Measurements from ENCODE around the gene IPO4. TPM values are rescaled to one million over a fixed set of nuclear protein-coding genes. Genes with fewer than 3 reads are reported as not detected.

Gene IPO4
- total and polyA plus RNA-seq, 2 of the 13 experiments (the other 11 are each of a cell fraction or from before 2014, with no cell fraction given), result 39.0 to 179 TPM

DNA sequence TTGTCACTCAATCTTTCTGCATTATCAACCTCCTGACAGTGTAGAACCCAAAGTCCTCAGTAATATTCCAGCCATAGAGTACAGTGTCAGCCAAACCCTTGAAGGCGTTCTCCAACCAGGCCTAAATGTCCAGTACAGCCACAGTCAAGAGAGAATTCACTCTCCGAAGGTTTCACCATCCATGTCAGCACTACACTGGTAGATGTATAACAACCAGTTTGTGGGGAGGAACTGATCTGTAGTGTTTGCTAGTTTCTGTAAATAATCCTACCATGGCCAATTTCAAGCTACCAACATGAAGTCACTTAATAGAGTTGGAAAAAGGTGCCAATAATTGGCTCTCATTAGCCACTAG lies 27.7 kb upstream of the IPO4 start (continued):
- TF ChIP-seq, protein P1, sequence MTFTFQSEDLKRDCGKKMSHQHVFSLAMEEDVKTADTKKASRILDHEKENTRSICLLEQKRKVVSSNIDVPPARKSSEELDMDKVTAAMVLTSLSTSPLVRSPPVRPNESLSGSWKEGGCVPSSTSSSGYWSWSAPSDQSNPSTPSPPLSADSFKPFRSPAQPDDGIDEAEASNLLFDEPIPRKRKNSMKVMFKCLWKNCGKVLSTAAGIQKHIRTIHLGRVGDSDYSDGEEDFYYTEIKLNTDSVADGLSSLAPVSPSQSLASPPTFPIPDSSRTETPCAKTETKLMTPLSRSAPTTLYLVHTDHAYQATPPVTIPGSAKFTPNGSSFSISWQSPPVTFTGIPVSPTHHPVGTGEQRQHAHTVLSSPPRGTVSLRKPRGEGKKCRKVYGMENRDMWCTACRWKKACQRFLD (CRISPR knock-in tag; IDR thresholded peaks at IDR 0.05; ENCODE audit: borderline replicate concordance), result no peak
- TF ChIP-seq ZNF841 (CRISPR knock-in tag; IDR thresholded peaks at IDR 0.05; ENCODE audit: borderline replicate concordance), result 0 out of 2 replicates have a peak, but pooled peaks have one; percentile 7
- TF ChIP-seq ONECUT2 (CRISPR knock-in tag; IDR thresholded peaks at IDR 0.05), result 0 out of 2 replicates have a peak, but pooled peaks have one; percentile 2

DNA sequence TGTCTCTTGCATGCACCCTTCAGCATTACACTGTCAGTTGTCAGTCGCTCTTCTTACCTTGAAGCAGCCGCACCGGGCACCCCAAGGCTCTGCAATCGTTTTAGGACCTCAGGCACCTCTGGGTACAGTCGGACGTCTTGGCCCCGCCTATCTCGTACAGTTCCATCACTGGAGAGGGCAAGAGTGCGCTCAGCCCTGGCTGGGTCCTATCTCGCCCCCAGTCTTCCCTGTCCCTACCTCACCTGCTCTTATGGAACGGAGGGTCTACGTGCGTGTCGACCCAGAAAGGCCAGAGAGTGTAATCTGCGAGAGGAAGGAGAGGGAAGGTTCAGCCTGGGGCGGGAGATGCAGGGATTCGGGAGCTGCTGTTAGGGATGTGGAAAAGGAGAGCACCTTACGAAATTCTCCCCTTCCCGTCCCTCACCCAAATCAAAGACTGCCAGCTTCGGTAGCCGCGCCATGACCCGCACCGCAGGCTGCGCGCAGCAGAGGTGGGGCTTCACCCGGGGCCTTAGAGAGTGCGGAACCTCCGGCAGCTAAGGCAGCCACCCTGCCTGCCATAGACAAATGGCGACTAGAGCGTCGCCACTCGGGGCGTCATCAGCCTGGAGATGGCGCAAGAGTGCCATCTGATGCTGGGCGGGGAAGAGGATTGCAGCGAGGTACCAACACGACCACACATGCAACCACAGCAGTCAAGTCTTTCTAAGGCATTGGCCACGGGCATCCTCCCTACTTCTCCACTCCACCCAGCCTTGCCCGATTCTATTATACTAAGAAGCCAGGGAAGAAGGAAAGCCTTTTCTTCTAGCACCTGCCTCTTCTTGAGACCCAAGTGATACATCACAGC lies 27.1 kb upstream of the IPO4 start, which contains the start of gene MDP1:
TSS of gene MDP1 (minus strand) at position 572 of the 850 bp plus-strand sequence. CDS start at position 461, 111 bp downstream.
- H3K4me3 ChIP-seq (replicated peaks in 1 of 3; ENCODE audit: insufficient read depth in 1 of 3, low read depth in 2 of 3, low read length in 3 of 3), result peak within 1 kb of the TSS; percentile 67 to 98 (median 81)
- ChIA-PET POLR2A (interaction anchor here (0.6 to 8.1 kb wide), 32 partner anchors 9 to 1121 kb away, joined by 3 to 230 read pairs (median 6); partner anchors contain the start of genes ACIN1, C14orf119, CIDEB and DCAF11), CTCF (ENCODE audit: low intra/inter-chr PET ratio, low total read pairs) (interaction anchor here (1.3 to 3.1 kb wide), 5 partner anchors 16 to 92 kb away, joined by 7 to 44 read pairs (median 10); partner anchors contain the start of genes CIDEB, GMPR2, NEDD8 and RABGGTA)
- no peaks in the 10 kb centered on the region for H3K9me3 ChIP-seq (ENCODE audit: low read length)
- intact Hi-C loops (cut with micrococcal nuclease; ENCODE audit: unreplicated experiment), result loop anchor here (1.0 to 2.0 kb wide), 4 partner anchors 17 to 82 kb away; partner anchors contain the start of genes GMPR2, NEDD8, RABGGTA and TINF2
- ATAC-seq (peak; percentile 81), FAIRE-seq (peak; percentile 82), DNase-seq (ENCODE audit: low spot score) (peak; percentile 95)
- H4K20me1 ChIP-seq (ENCODE audit: insufficient read depth, low read length), result no peaks in the 10 kb centered on the region
- H3K79me2 ChIP-seq (ENCODE audit: insufficient read depth, low read length), result peaks cover 17% of the 10 kb centered on the region
- 1% methylated on average over 40 of the region's 40 CpGs for WGBS (ENCODE audit: low lambda C conversion rate)
- peak within 1 kb of the TSS; percentile 81 for H3K9ac ChIP-seq (ENCODE audit: insufficient read depth, low read depth, low read length)
- no peaks in the 10 kb centered on the region; a peak in 1 of 5 replicates for H3K27me3 ChIP-seq (ENCODE audit: control insufficient read depth in 1 of 2, insufficient read depth in 2 of 2, low read length in 2 of 2)
- H3K27ac ChIP-seq (ENCODE audit: extremely low read length, insufficient read depth, low read length), result peak within 1 kb of the TSS; percentile 72
- H3K4me2 ChIP-seq (ENCODE audit: low read depth, low read length), result peak within 1 kb of the TSS; percentile 93
- in situ Hi-C loops (cut with HindIII; ENCODE audit: extremely low pct_ligation_motif_present, low pct_unique_long_range_greater_than_20kb), result no loop called here
- H3K4me1 ChIP-seq (ENCODE audit: insufficient read depth, low read length), result peaks cover 39% of the 10 kb centered on the region
- BruUV-seq (replicated peaks), result TSS peak; percentile 32
- peak within 1 kb of the TSS; percentile 55 for H2AFZ ChIP-seq (ENCODE audit: low read length)
- peaks cover 10 to 18% of the 10 kb centered on the region in 2 experiments; a peak in 4 of 5 replicates for H3K36me3 ChIP-seq (replicated peaks in 1 of 2; ENCODE audit: control insufficient read depth in 1 of 2, insufficient read depth in 2 of 2, low read length in 2 of 2)
- TF ChIP-seq, protein P2, sequence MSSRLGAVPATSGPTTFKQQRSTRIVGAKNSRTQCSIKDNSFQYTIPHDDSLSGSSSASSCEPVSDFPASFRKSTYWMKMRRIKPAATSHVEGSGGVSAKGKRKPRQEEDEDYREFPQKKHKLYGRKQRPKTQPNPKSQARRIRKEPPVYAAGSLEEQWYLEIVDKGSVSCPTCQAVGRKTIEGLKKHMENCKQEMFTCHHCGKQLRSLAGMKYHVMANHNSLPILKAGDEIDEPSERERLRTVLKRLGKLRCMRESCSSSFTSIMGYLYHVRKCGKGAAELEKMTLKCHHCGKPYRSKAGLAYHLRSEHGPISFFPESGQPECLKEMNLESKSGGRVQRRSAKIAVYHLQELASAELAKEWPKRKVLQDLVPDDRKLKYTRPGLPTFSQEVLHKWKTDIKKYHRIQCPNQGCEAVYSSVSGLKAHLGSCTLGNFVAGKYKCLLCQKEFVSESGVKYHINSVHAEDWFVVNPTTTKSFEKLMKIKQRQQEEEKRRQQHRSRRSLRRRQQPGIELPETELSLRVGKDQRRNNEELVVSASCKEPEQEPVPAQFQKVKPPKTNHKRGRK (CRISPR knock-in tag; IDR thresholded peaks at IDR 0.05), result peak; percentile 86; the same call in 1 of the 2 replicates
- peak; percentile 91 for TF ChIP-seq HDAC2 (CRISPR knock-in tag; IDR thresholded peaks at IDR 0.05)
- TF ChIP-seq, protein P3, sequence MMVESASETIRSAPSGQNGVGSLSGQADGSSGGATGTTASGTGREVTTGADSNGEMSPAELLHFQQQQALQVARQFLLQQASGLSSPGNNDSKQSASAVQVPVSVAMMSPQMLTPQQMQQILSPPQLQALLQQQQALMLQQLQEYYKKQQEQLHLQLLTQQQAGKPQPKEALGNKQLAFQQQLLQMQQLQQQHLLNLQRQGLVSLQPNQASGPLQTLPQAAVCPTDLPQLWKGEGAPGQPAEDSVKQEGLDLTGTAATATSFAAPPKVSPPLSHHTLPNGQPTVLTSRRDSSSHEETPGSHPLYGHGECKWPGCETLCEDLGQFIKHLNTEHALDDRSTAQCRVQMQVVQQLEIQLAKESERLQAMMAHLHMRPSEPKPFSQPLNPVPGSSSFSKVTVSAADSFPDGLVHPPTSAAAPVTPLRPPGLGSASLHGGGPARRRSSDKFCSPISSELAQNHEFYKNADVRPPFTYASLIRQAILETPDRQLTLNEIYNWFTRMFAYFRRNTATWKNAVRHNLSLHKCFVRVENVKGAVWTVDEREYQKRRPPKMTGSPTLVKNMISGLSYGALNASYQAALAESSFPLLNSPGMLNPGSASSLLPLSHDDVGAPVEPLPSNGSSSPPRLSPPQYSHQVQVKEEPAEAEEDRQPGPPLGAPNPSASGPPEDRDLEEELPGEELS (CRISPR knock-in tag; IDR thresholded peaks at IDR 0.05), result peak; percentile 90
- TF ChIP-seq, protein P4, sequence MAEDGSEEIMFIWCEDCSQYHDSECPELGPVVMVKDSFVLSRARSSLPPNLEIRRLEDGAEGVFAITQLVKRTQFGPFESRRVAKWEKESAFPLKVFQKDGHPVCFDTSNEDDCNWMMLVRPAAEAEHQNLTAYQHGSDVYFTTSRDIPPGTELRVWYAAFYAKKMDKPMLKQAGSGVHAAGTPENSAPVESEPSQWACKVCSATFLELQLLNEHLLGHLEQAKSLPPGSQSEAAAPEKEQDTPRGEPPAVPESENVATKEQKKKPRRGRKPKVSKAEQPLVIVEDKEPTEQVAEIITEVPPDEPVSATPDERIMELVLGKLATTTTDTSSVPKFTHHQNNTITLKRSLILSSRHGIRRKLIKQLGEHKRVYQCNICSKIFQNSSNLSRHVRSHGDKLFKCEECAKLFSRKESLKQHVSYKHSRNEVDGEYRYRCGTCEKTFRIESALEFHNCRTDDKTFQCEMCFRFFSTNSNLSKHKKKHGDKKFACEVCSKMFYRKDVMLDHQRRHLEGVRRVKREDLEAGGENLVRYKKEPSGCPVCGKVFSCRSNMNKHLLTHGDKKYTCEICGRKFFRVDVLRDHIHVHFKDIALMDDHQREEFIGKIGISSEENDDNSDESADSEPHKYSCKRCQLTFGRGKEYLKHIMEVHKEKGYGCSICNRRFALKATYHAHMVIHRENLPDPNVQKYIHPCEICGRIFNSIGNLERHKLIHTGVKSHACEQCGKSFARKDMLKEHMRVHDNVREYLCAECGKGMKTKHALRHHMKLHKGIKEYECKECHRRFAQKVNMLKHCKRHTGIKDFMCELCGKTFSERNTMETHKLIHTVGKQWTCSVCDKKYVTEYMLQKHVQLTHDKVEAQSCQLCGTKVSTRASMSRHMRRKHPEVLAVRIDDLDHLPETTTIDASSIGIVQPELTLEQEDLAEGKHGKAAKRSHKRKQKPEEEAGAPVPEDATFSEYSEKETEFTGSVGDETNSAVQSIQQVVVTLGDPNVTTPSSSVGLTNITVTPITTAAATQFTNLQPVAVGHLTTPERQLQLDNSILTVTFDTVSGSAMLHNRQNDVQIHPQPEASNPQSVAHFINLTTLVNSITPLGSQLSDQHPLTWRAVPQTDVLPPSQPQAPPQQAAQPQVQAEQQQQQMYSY (CRISPR knock-in tag; IDR thresholded peaks at IDR 0.05), result no peak; the same call in none of the 2 replicates
- TF ChIP-seq ZFAT (CRISPR knock-in tag; conservative IDR thresholded peaks at IDR 0.05), result no peak
- TF ChIP-seq MZF1 (CRISPR knock-in tag; IDR thresholded peaks at IDR 0.05; ENCODE audit: borderline replicate concordance), result no peak; the same call in none of the 2 replicates
- peak; percentile 94 for TF ChIP-seq NKX3-1 (CRISPR knock-in tag; IDR thresholded peaks at IDR 0.05)
- peak; percentile 83 for TF ChIP-seq SOX5 (CRISPR knock-in tag; IDR thresholded peaks at IDR 0.05; ENCODE audit: borderline replicate concordance)
- peak; percentile 88 for TF ChIP-seq ISL2 (CRISPR knock-in tag; IDR thresholded peaks at IDR 0.05)

Measured in HepG2 (cell line).